GM18867 (cell line): ENCODE data around the gene ZNF223.
A peak's percentile ranks its signal among the peaks of the same experiment; 100 is the strongest.

Experiments
- ATAC-seq: cut with Tn5 transposase; IDR thresholded peaks from one replicate; pipeline ENCODE4 v1.9.1; 2021; ENCODE audit warnings: mild to moderate bottlenecking, moderate library complexity; ENCODE audit not compliant: unreplicated experiment

The ZNF223 gene

DNA sequence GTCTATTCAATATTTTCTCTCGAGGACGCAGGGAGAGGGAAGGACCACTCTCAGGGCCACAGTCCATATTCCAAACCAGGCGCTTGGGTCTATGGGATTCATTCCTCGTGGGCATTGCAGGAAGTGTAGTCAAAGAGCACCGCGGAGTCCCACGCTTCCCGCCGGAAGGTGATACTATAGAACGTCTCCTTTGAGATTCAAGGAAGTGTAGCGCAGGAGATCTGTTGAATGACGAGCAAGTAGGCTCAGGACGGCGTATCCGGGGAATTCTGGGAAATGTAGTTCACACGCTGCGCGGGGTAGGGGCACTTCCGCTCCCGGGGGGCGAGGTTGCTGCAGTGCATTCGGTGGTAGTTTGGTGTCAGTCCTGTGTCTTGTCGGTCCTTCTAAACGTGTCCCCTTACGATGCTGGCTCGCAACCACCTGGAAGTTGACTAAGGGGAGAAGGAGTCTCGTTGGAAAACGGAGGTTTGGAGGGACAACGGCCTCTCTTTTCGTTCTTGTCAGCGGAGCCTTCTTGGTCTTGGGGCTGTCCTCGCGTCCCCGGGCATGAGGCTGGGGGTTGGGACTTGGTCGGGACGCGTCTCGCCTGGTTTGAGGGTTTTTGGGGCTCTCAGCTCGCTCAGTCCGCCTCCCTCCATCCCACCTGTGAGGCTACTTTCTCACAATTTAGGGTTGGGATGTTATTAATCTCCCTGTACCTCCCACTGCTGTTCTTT, 20.1 kb downstream of the ZNF223 start, which contains the start of gene ZNF284:
ZNF284 (plus strand) TSS at position 336 of the 719 bp plus-strand sequence. CDS start 4,231 bp downstream, outside the sequence.
- peak; percentile 91 for ATAC-seq

DNA sequence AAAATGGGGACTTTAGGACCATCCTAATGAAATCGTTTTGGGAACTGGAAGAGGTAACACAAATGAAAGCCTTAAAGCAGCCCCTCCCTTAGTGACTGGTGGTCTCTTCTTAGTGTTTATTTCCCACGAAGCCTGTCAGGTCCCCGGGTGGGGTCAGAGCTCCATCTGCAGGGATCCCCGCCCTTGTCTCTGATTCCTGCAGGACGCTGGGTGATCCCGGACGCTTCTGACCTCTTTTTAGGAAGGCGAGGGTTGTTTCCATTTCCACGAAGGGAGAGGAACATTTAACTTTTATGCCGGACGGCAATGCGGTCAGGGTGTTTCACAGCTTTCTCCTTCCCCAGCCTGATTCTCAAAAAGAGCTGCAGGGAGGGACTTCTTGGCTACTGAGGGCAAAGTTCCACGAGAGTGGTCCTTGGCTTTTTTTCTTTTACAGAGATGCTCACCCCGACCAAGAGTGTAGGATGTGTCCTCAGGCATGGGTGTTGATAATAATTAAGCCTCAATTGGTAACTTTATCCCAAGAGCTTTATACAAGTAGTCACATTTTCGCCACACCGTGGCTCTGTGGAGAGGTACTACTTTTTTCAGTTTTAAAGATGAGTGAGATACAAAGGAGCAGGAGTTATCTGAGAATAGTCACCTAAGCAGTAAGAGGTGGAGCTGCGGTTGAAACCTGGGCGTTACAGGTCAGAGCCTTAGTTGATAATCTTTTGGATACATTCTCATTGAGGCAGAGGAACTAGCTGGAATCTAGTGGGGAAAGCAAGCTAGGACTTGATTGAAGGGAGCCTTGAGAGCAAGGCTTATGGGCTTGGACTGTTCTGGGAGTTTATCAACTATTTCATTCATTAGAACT, 20.9 kb downstream of the ZNF223 start:
- ATAC-seq: no peak

DNA sequence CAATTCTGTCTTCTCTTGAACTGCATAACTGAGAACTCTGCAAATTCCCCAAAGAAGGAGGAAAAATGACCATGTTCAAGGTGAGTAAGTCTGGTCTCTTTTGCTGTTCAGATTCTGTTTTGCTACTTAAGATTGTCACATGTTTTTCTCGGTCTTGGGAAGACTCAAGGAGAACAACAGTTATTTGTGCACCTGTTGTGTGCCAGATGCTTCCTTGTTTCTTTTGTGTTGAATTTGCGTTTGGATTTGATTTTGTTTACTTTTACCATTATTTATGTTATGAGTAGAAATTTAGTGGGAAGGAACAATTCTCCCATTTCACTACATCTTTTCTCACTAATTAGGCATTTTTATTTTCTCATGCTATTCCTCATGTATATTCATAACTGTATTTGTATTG, 24.5 kb downstream of the ZNF223 start:
- no peak for ATAC-seq

DNA sequence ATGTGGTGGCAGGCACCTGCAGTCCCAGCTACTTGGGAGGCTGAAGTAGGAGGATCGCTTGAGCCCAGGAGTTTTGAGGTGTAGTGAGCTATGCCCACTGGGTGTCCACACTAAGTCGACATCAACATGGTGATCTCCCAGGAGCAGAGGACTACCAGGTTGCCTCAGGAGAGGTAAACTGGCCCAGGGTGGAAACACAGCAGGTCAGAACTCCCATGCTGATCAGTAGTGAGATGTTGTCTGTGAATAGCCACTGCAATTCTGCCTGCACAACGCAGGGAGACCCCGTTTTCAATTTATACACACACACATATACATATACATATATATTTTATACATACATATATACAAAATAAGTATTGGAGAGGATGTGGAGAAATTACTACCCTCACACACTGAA, 40.3 kb downstream of the ZNF223 start:
- no peak for ATAC-seq

DNA sequence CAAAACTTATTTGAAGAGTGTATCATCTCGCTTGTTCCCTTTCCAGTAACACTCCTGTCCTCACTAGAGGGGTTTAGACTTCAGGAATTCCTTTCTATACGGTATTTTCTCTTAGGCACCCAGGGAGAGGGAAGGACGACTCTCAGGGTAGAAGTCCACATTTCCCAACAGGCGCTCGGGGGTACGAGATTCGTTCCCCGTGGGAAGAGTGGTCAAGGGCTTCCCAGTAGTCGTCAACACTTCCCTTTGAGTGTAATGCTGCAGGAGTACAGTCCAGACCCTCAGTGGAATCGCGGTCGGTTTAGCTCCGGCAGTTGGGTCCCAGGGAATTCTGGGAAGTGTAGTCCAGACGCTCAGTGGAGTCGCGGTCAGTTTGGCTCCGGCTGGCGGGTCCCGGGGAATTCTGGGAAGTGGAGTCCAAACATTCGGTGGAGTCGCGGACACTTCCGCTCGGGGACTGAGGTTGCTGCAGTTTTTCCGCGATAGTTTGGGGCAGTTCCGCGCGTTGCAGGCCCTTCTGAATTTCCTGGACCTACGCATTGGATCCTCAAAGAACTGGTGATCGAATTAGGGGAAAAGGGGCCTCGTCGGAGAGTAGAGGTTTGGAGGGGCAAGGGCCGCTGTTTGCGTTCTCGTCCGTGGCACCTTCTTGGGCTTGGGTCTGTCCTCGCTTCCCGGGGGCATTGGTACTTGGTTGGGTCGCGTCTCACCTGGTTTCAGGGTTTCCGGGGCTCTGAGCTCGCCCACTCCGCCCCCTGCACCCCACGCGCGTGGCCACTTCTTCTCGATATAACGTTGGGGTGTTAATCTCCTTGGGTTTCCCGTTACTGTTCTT, 42.3 kb downstream of the ZNF223 start, which contains the start of gene ZNF224:
ZNF224 (plus strand) TSS at position 431 of the 835 bp plus-strand sequence. CDS start 3,513 bp downstream, outside the sequence.
- peak; percentile 84 for ATAC-seq

DNA sequence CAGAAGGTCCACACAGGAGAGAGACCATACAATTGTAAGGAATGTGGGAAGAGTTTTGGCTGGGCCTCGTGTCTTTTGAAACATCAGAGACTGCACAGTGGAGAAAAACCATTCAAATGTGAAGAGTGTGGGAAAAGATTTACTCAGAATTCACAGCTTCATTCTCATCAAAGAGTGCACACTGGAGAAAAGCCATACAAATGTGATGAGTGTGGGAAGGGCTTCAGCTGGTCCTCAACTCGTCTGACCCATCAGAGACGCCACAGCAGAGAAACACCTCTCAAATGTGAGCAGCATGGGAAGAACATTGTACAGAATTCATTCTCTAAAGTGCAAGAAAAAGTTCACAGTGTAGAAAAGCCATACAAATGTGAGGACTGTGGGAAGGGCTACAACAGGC, 55.9 kb downstream of the ZNF223 start:
- no peak for ATAC-seq

DNA sequence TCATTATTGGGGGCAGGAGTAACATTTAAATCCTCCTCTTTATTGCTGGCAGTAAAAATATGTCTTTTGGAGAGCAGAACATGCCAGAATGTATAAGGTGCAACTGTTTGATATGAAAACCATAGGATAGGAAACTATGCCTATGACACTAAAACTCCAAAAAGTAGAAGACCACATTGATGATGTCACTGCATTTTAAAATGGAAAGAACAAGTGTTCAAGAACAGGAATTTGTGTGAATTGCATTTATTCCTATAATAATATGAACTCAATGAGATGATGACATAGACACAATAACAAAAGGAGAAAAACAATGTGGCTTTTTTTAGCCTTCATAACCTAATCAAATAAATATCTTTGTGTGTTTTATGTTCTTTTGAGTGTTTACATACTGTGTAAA, 57.6 kb downstream of the ZNF223 start:
- ATAC-seq: no peak

DNA sequence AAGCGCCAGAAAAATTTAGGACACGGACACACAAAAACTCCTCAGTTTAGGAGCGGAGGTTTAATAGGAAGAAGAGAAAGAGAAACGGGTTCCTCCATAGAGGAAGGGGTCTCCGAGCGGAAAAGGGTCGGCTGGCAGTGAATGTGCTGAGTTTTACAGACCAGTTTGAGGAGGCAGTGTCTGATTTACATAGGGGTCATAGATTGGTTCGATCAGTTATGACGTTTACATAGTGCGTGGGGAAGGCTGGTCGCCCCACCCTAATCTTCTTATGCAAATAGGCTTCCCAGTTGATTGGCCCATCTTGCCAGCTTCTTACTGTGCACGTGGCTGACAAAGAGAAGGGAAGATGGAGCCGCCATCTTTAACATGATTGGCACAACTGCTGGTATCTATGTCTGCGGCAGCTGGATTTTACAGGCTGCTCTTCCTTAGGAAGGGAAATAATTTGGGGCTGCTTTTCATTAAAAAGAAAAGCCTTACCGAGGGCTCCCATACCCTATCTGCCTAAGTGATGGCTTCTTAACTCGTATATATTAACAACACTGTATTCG, 60.2 kb downstream of the ZNF223 start:
- no peak for ATAC-seq

DNA sequence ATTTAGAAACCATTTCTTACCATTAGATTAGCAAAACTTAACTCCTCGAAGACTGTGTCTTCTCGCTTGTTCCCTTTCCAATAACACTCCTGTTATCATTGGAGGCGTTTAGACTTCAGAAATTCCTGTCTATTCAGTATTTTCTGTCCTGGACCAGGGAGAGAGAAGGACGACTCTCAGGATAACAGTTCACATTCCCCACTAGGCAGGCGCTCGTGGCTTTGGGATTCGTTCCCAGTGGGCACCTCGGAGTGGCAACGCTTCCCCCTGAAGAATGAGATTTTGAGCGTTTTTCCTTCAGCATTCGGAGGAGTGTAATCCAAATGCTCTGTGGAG, 60.9 kb downstream of the ZNF223 start:
- peak; percentile 23 for ATAC-seq

DNA sequence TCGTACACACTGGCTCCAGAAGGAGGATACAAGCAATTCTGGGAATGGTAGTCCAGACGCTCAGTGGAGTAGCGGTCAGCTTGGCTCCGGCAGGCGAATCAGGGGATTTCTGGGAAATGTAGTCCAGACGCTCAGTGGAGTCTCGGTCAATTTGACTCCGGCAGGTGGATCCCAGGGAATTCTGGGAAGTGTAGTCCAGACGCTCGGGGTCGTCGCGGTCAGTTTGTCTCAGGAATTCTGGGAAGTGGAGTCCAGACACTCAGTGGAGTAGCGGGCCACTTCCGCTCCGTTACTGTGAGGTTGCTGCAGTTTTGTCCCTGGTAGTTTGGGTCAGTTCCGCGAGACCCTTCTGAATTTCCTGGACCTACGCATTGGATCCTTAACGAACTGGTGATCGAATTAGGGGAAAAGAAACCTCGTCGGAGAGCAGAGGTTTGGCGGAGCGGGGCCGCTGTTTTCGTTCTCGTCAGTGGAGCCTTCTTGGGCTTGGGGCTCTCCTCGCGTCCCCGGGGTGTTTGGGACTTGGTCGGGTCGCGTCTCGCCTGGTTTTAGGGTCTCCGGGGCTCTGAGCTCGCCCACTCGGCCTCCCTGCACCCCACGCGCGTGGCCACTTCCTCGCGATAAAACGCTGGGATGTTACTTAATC, 61.4 kb downstream of the ZNF223 start, which contains the start of gene ZNF225:
ZNF225 (plus strand) TSS at position 262 of the 646 bp plus-strand sequence. CDS start 2,429 bp downstream, outside the sequence.
- ATAC-seq: peak; percentile 93

DNA sequence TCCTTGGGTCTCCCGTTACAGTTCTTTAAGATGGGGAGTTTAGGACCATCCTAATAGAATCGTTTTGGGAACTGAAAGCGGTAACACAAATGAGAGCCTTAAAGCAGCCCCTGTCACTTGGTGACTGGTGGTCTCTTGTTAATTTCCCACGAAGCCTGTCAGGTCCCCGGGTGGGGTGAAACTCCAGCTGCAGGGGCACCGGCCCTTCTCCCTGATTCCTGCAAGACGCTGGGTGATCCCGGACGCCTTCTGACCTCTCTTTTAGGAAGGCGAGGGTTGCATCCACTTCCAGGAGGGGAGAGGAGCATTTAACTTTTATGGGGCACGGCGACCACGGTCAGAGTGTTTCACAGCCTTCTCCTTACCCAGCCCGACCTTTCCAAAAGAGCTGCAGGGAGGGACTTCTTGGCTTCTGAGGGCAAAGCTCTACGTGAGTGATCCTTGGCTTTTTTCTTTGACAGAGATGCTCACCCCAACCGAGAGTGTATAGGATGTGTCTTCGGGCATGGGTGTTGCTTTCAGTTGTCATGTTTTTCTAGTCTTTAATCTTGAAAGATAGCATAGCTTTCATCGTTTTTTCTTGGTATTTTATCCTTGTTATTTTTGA, 62.1 kb downstream of the ZNF223 start:
- no peak for ATAC-seq
